GM19240 (cell line): Measurements from ENCODE around the gene NPR2.

Experiments
- DNase-seq: peaks from one replicate; pipeline ENCODE4 v3.0.0; 2011; ENCODE audit warnings: low spot score; ENCODE audit not compliant: insufficient read length

NPR2 gene

GRCh38 chr9:35856882-35857281 is 65.5 kb downstream of the NPR2 start:
- no peak for DNase-seq

- DNase-seq = no peak
Observed at GRCh38 chr9:35858458-35858857, 67.1 kb downstream of the NPR2 start.
